H1 (cell line): ENCODE results near the gene CLEC19A. TPM values are rescaled to one million over a fixed set of nuclear protein-coding genes. Genes with fewer than 3 reads are reported as not detected.

Experiments
- CTCF ChIA-PET: fragments of 300-600 bp; sonication (Branson Sonifier 250); formaldehyde crosslinking; loops from one replicate; lab custom pipeline; 2021; ENCODE audit not compliant: partially characterized antibody; lab: Charles Lee
- POLR2A ChIA-PET: fragments of 300-600 bp; sonication (Branson Sonifier 250); formaldehyde crosslinking; loops from one replicate; lab custom pipeline; 2021; ENCODE audit warnings: inconsistent platforms; ENCODE audit not compliant: partially characterized antibody; lab: Charles Lee
- DNase-seq, 2 experiments: peaks; one replicate each; pipeline versions ENCODE4 v3.0.0 to v3.0.0-alpha.2; 2010 to 2022; ENCODE audit warnings: low spot score in 2 of 2, low read depth in 1 of 2, mixed read lengths in 1 of 2
- FAIRE-seq: peaks from 2 replicates; lab custom pipeline; 2011; peaks lifted over from hg19 to GRCh38; lab: Jason Lieb, UNC
- H2AFZ ChIP-seq: 2 replicates; pipeline ENCODE4 v1.8.1; 2012; ENCODE audit warnings: low read length, inconsistent platforms
- H2AK5ac ChIP-seq: 2 replicates; pipeline ENCODE4 v1.6.1; 2013; ENCODE audit warnings: low read depth, low read length
- H2BK120ac ChIP-seq: replicated peaks from 2 replicates; pipeline ENCODE3; 2013; ENCODE audit warnings: low read depth, low read length, inconsistent platforms
- H2BK12ac ChIP-seq: 2 replicates; pipeline ENCODE4 v1.6.1; 2013; ENCODE audit warnings: low read depth, low read length
- H2BK15ac ChIP-seq: 2 replicates; pipeline ENCODE4 v1.6.1; 2013; ENCODE audit warnings: low read length
- H2BK20ac ChIP-seq: 2 replicates; pipeline ENCODE4 v1.6.1; 2013; ENCODE audit warnings: low read length
- H2BK5ac ChIP-seq: 2 replicates; pipeline ENCODE4 v1.6.1; 2013; ENCODE audit warnings: low read depth, low read length
- H3K14ac ChIP-seq: 2 replicates; pipeline ENCODE4 v1.6.1; 2013; ENCODE audit warnings: inconsistent platforms; ENCODE audit not compliant: insufficient read length
- H3K18ac ChIP-seq: 2 replicates; pipeline ENCODE4 v1.6.1; 2013; ENCODE audit warnings: low read length; ENCODE audit errors: extremely low read depth
- H3K23ac ChIP-seq: 2 replicates; pipeline ENCODE4 v1.6.1; 2013; ENCODE audit warnings: inconsistent platforms; ENCODE audit not compliant: insufficient read length
- H3K23me2 ChIP-seq: 2 replicates; pipeline ENCODE4 v1.6.1; 2013; ENCODE audit warnings: low read depth, low read length
- H3K27ac ChIP-seq: 2 replicates; pipeline ENCODE4 v1.6.1; 2011; ENCODE audit warnings: low read depth, low read length, inconsistent platforms
- H3K27me3 ChIP-seq, 4 experiments: replicated peaks in 1 of 4; 1 replicate in 1 of 4; 2 replicates in 3 of 4; pipeline versions ENCODE4 v1.6.1 to v1.8.1; 2011 to 2013; ENCODE audit warnings: low read length in 3 of 4, mild to moderate bottlenecking in 3 of 4, inconsistent platforms in 2 of 4, mixed read lengths in 2 of 4, moderate library complexity in 1 of 4; ENCODE audit not compliant: control insufficient read depth in 3 of 4, insufficient read depth in 3 of 4; ENCODE audit errors: extremely low read depth in 1 of 4
- H3K36me3 ChIP-seq, 4 experiments: 2 replicates each; pipeline versions ENCODE4 v1.6.1 to v1.8.1; 2011 to 2013; ENCODE audit warnings: mild to moderate bottlenecking in 4 of 4, low read length in 3 of 4, moderate library complexity in 2 of 4, control low read depth in 1 of 4, inconsistent platforms in 1 of 4; ENCODE audit not compliant: insufficient read depth in 4 of 4, control insufficient read depth in 2 of 4
- H3K4ac ChIP-seq: replicated peaks from 2 replicates; pipeline ENCODE3; 2013; ENCODE audit warnings: low read length, low read depth, mixed read lengths, inconsistent platforms; ENCODE audit not compliant: insufficient read length
- H3K4me1 ChIP-seq, 4 experiments: replicated peaks in 1 of 4; 1 replicate in 1 of 4; 2 replicates in 3 of 4; pipeline versions ENCODE4 v1.6.1 to v1.8.1; 2011 to 2013; ENCODE audit warnings: low read length in 3 of 4, inconsistent platforms in 2 of 4, mixed read lengths in 1 of 4; ENCODE audit not compliant: insufficient read depth in 4 of 4, control insufficient read depth in 3 of 4
- H3K4me2 ChIP-seq, 2 experiments: 2 replicates each; pipeline versions ENCODE4 v1.6.1 to v1.8.1; 2011 to 2013; ENCODE audit warnings: low read depth in 2 of 2, low read length in 2 of 2, control low read depth in 1 of 2, inconsistent platforms in 1 of 2, mild to moderate bottlenecking in 1 of 2; ENCODE audit not compliant: insufficient read depth in 1 of 2
- H3K4me3 ChIP-seq, 4 experiments: fragments of 200-600, 300-600 bp in 1 of 4; sonication (generic), shearing (Covaris generic), sonication (Bioruptor Twin) in 1 of 4; 2 replicates each; pipeline versions ENCODE4 v1.5.1 to v1.8.1; 2011 to 2016; ENCODE audit warnings: low read length in 4 of 4, low read depth in 3 of 4, control low read depth in 2 of 4, inconsistent platforms in 2 of 4, mild to moderate bottlenecking in 2 of 4, mixed read lengths in 1 of 4, moderate library complexity in 1 of 4; ENCODE audit not compliant: insufficient read depth in 2 of 4; ENCODE audit errors: extremely low read depth in 1 of 4
- H3K56ac ChIP-seq: replicated peaks from 2 replicates; pipeline ENCODE3; 2013; ENCODE audit warnings: low read depth, mild to moderate bottlenecking, mixed read lengths, low read length, inconsistent platforms; ENCODE audit not compliant: insufficient read length
- H3K79me1 ChIP-seq: 2 replicates; pipeline ENCODE4 v1.6.1; 2013; ENCODE audit warnings: low read depth, low read length, control low read depth
- H3K79me2 ChIP-seq, 2 experiments: 2 replicates each; pipeline versions ENCODE4 v1.6.1 to v1.8.1; 2012 to 2013; ENCODE audit warnings: low read length in 2 of 2, mild to moderate bottlenecking in 2 of 2, inconsistent platforms in 1 of 2; ENCODE audit not compliant: insufficient read depth in 2 of 2, control insufficient read depth in 1 of 2
- H3K9ac ChIP-seq, 4 experiments: replicated peaks in 1 of 4; 1 replicate in 1 of 4; 2 replicates in 3 of 4; pipeline versions ENCODE4 v1.6.1 to v1.8.1; 2011 to 2013; ENCODE audit warnings: low read depth in 3 of 4, low read length in 3 of 4, control low read depth in 2 of 4, mild to moderate bottlenecking in 2 of 4, moderate library complexity in 2 of 4, inconsistent platforms in 1 of 4; ENCODE audit errors: extremely low read depth in 1 of 4
- H3K9me3 ChIP-seq, 2 experiments: 2 replicates each; pipeline versions ENCODE4 v1.6.1 to v1.8.1; 2012 to 2013; ENCODE audit warnings: mild to moderate bottlenecking in 2 of 2, moderate library complexity in 2 of 2, control low read depth in 1 of 2, inconsistent platforms in 1 of 2, low read depth in 1 of 2, low read length in 1 of 2, mixed read lengths in 1 of 2; ENCODE audit not compliant: insufficient read depth in 2 of 2
- H4K20me1 ChIP-seq, 2 experiments: replicated peaks in 1 of 2; 2 replicates each; pipeline versions ENCODE3 to v1.8.1; 2011 to 2013; ENCODE audit warnings: inconsistent platforms in 2 of 2, low read length in 2 of 2, mild to moderate bottlenecking in 1 of 2; ENCODE audit not compliant: insufficient read depth in 2 of 2, control insufficient read depth in 1 of 2
- H4K5ac ChIP-seq: 2 replicates; pipeline ENCODE4 v1.6.1; 2013; ENCODE audit warnings: low read length, low read depth, mixed read lengths, inconsistent platforms; ENCODE audit not compliant: insufficient read length
- H4K8ac ChIP-seq: 2 replicates; pipeline ENCODE4 v1.8.0; 2013; ENCODE audit warnings: mild to moderate bottlenecking, moderate library complexity, low read length, inconsistent platforms; ENCODE audit not compliant: insufficient read depth; ENCODE audit errors: extremely low read depth
- H4K91ac ChIP-seq: replicated peaks from 2 replicates; pipeline ENCODE3; 2013; ENCODE audit warnings: low read length, mixed read lengths, inconsistent platforms; ENCODE audit not compliant: insufficient read length
- BACH1 ChIP-seq: IDR thresholded peaks from 2 replicates; pipeline ENCODE4 v1.6.1; 2012; ENCODE audit warnings: low read length, improper control_type of control experiment
- MAFK ChIP-seq: IDR thresholded peaks from 2 replicates; pipeline ENCODE4 v1.6.1; 2012; ENCODE audit warnings: low read depth, mild to moderate bottlenecking, improper control_type of control experiment, low read length
- TAF7 ChIP-seq: optimal IDR thresholded peaks from 2 replicates; pipeline ENCODE3; 2011; ENCODE audit warnings: low read depth, mild to moderate bottlenecking, inconsistent platforms, low read length, moderate library complexity, borderline replicate concordance
- WGBS, 2 experiments: shearing (Covaris generic) in 1 of 2; methylation state at CpG; one replicate each; pipeline versions ENCODE4 v1.1.6 to v1.1.7; 2013 to 2015; ENCODE audit warnings: low lambda C conversion rate in 2 of 2, mixed read lengths in 2 of 2, inconsistent platforms in 1 of 2, low coverage in 1 of 2, missing lambda C conversion rate in 1 of 2; ENCODE audit not compliant: insufficient replicate concordance in 2 of 2, insufficient coverage in 1 of 2, insufficient read length in 1 of 2; ENCODE audit errors: extremely low coverage in 1 of 2, missing lambda C conversion rate in 1 of 2; 5-methylcytosine and 5-hydroxymethylcytosine counted together
- polyA plus RNA-seq, 7 experiments: library from polyadenylated mRNA; depleted of rRNA in 3 of 7; stranded (reverse) in 5 of 7; unstranded in 2 of 7; fragments of >200 nt in 5 of 7; fragments of 200-250 nt in 2 of 7; gene quantifications; 1 replicate in 5 of 7; 2 replicates in 1 of 7; 4 replicates in 1 of 7; pipeline versions ENCODE4 v1.2.1 to v1.2.3, GENCODE V29; 2011 to 2013; ENCODE audit warnings: missing spikeins in 2 of 7, mixed read lengths in 2 of 7
- total RNA-seq: library from RNA; stranded (reverse); fragmentation: NEBNext Ultra II Directional; extraction: Animal tissue kit (Norgen Biotek cat#: 25700); gene quantifications from 2 replicates; pipeline ENCODE4 v1.2.1, GENCODE V29; 2021

The CLEC19A gene
- total and polyA plus RNA-seq, 2 of the 8 experiments (the other 6 are each of a cell fraction or from before 2014, with no cell fraction given) = 0.35 to 0.88 TPM

DNA sequence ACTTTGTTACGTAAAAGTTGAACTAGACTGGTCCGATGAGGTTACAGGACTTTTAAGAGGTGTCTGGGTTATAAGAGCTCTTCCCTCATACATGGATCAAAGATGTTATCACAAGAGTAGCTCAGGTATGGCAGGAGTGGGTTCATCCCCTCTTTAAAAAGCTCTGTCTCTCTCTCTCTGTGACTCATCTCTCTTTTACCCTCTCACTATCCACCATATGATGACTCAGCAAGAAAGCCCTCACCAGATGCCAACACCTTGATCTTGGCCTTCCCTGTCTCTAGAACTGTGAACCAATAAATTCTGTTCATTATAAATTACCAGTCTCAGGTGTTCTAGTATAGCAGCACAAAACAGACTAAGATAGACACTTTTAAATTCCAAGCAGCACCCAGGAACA lies 1.9 kb upstream of the CLEC19A start:
- H3K27me3 ChIP-seq = no peaks in the 10 kb centered on the region
- H2AFZ ChIP-seq = 0 out of 2 replicates have a peak overlapping the region, but pooled peaks have one; percentile 40
- H3K9ac ChIP-seq = no peak overlapping the region
- H3K27ac ChIP-seq = no peak overlapping the region
- no peaks in the 10 kb centered on the region for H3K23me2 ChIP-seq
- H3K79me1 ChIP-seq = no peaks in the 10 kb centered on the region
- H3K4me3 ChIP-seq = no peak overlapping the region
- H2BK5ac ChIP-seq = peak overlapping the region; percentile 61; the same call in 1 of the 2 replicates
- H4K20me1 ChIP-seq = no peaks in the 10 kb centered on the region
- H2BK15ac ChIP-seq = peak overlapping the region; percentile 81
- no peak overlapping the region for H3K4ac ChIP-seq
- H3K4me2 ChIP-seq = no peak overlapping the region
- no peak overlapping the region for H2BK120ac ChIP-seq
- H2AK5ac ChIP-seq = 0 out of 2 replicates have a peak overlapping the region, but pooled peaks have one; percentile 75
- no peak overlapping the region for H3K18ac ChIP-seq
- ChIA-PET CTCF (interaction anchor here (1.1 to 1.2 kb wide), 2 partner anchors 9 to 12 kb away, joined by 3 to 4 read pairs; no protein-coding TSS in a partner anchor), POLR2A (interaction anchor here (0.7 kb wide), 1 partner anchor 15 kb away, joined by 3 read pairs; no protein-coding TSS in a partner anchor)
- FAIRE-seq = no peak
- no peak for DNase-seq
- H3K36me3 ChIP-seq = no peaks in the 10 kb centered on the region
- H3K14ac ChIP-seq = no peak overlapping the region
- H3K9me3 ChIP-seq = no peaks in the 10 kb centered on the region
- TF ChIP-seq TAF7 (no peak), BACH1 (peak; percentile 93), MAFK (peak; percentile 92)
- no peak overlapping the region for H4K5ac ChIP-seq
- H3K56ac ChIP-seq = no peak overlapping the region
- 85% methylated on average over 2 of the region's 2 CpGs; no CpG with 5 or more reads in 1 of the 2 experiments for WGBS, 2 experiments
- H3K79me2 ChIP-seq = no peaks in the 10 kb centered on the region
- peaks cover 2 to 13% (median 10%) of the 10 kb centered on the region in 4 experiments; a peak in 6 of 7 replicates for H3K4me1 ChIP-seq
- no peak overlapping the region for H4K8ac ChIP-seq
- H2BK12ac ChIP-seq = no peak overlapping the region
- no peak overlapping the region for H4K91ac ChIP-seq
- H2BK20ac ChIP-seq = peak overlapping the region; percentile 72; the same call in 1 of the 2 replicates
- no peak overlapping the region for H3K23ac ChIP-seq
